Glomerular visceral epithelial cell (primary cell): Measurements from ENCODE around the gene SLC28A1.

Source experiments
- DNase-seq: peaks from one replicate; pipeline ENCODE4 v3.0.0-alpha.2; 2016; ENCODE audit errors: extremely low spot score

The SLC28A1 gene

GRCh38 chr15:84885801-84886200 lies 1.3 kb downstream of the SLC28A1 start:
- no peak for DNase-seq

- DNase-seq: no peak
These were observed 1.9 kb downstream of the SLC28A1 start for GRCh38 chr15:84886211-84886983.

- DNase-seq: no peak
These were observed 2.5 kb downstream of the SLC28A1 start for GRCh38 chr15:84886984-84887299.

GRCh38 chr15:84887938-84888337 lies 3.5 kb downstream of the SLC28A1 start:
- DNase-seq: no peak

DNA sequence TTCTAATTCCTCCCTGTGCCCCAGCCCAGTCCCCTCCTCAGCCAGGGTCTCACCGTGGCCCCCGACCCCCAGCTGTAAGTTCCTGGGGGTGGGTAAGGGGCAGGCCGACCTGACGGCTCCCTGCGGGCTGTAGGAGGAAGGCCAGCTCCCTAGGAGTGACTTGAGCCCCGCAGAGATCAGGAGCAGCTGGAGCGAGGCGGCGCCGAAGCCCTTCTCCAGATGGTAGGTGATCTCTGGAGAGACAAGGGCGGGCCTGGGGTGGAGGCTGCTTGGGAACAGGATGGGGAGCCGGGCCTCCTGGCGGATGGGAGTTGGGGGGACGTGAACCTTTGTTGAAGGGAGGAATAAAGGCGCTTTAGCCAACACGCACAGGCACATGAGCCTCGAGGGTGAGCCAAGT lies 4.2 kb downstream of the SLC28A1 start:
- no peak for DNase-seq

GRCh38 chr15:84889313-84889990 lies 5.0 kb downstream of the SLC28A1 start:
- DNase-seq: no peak

DNA sequence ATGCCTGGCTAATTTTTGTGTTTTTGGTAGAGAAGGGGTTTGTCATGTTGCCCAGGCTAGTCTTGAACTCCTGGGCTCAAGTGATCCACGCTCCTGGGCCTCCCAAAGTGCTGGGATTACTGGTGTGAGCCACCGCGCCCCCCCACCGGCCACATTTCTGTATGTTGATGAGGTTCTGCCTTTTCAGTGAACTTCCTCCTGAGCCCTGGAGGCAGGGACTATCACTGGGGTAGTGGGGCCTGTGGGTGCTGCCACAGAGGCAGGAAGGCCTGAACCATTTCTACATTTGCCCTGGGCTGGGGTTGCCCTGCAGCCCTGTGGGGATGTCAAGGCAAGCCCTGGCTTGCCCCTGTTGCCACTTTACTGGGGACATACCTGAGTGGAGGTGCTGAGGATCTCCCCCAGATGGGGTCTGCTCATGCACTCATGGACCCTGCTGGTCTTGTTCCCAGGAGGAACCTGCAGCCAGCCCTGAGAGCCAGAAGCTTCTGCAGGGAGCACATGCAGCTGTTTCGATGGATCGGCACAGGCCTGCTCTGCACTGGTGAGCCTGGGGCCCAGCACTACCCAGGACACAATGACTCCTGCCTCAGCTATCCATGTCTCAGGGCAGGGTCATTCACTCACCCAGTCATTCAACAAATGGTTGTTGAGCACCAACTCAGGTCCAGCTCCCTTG lies 5.7 kb downstream of the SLC28A1 start:
- DNase-seq: no peak

GRCh38 chr15:84890670-84891162 lies 6.3 kb downstream of the SLC28A1 start:
- no peak for DNase-seq

DNA sequence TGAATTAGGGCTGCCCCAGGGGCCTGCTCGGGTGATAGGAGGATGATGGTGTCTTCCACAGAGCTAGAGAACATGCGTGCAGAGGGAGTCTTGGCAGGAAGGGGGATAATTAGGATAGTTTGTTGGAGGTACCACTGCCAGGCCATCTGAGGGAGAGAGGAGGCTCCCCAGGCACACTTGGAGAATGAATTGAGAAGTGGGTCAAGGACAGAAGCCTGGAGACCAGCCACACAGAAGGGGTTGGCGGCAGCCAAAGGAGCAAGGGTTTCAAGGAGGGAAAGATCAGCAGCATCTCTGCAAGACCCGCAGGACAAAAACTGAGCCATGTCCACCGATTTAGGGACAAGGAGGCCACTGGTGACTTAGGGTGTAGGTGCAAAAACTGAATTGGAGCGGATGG lies 6.9 kb downstream of the SLC28A1 start:
- DNase-seq: no peak

DNA sequence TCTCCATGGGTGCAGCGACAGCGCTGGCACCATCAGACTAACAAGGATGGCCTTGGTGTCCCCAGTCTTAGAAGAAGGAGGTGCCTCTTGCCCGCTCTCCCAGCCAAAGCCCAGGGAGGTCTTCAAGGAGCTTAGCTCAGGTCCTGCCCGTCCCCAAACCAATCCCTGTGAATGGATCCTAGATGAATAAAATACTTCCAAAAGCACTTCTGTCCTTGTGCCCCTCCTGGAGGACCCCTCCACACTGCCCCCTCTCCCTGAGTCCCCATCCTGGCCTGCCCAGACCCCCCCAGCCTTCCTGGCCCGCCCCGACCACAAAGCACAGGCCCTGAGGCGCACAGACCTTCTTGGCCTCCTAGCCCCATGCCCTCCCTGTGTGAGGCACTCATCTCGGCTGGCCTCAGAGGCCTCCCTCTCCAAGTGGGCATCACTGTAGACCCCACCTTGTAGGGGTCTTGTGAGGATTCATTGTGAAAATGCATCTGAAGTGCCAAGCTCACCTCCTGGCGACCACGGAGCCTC lies 8.4 kb downstream of the SLC28A1 start:
- no peak for DNase-seq

DNA sequence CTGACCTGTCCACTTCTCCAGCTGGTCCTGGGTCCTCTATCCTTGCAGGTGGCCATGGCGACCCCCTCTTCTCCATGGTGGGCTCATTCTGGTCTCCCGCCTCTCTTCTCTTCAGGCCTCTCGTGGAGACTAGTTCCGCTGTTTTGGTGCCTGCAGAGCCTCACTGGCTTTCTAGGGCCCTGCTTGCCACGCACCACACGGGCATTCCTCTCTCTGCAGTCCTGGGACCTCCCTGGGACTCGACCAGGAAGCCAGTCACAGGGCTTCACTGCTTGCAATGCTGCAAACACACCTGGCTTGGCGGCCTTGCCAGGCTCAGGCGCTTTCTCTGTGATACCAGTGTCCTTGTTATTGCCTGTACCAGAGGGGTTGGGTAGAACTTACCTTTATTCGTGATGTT lies 9.1 kb downstream of the SLC28A1 start:
- no peak for DNase-seq

DNA sequence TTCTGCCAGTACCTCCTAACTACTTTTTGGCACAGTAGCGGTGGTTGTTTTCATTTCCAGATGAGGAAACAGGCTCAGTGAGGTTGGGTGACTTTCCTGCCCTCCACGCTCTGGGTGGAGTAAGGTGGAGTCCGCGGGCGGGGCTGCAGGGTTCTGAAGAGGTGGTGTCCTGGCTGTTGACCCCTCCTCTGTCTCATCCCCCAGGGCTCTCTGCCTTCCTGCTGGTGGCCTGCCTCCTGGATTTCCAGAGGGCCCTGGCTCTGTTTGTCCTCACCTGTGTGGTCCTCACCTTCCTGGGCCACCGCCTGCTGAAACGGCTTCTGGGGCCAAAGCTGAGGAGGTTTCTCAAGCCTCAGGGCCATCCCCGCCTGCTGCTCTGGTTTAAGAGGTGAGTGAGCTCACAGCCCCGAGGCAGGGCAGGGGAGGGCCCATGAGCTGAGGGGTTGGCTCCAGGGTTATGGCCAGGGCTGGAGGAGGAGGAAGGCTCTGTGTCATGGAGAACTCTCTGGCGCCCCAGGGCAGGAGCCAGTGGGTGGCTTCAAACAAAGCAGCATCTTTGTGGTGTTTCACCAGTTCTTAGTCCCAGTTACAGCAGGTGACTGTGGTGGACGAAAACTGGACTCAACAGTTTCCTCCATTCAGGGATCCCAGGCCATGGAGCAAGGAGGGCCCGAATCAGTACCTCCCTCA lies 10.4 kb downstream of the SLC28A1 start:
- no peak for DNase-seq

DNA sequence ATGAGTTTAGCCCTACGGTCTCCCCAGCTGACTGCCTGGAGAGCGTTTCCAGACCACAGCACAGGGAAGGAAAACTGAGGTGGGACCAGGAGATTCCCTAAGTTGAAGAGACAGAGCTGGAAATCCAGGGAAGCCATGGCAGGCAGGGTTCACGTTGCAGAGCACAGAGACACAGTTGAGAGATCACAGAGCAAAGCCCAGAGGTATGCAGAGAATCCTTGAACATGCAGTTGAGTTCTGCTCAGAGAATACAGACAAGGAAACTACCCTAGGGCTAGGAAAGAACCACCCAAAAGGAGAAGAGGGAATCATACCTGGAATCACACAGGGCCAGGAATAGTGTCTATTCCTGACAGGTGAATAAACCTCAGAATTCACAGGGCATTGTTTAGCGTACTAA lies 14.3 kb downstream of the SLC28A1 start:
- DNase-seq: no peak

- DNase-seq: no peak
These were observed 15.3 kb downstream of the SLC28A1 start for GRCh38 chr15:84899750-84900149.

GRCh38 chr15:84901540-84901939 lies 17.1 kb downstream of the SLC28A1 start:
- no peak for DNase-seq

DNA sequence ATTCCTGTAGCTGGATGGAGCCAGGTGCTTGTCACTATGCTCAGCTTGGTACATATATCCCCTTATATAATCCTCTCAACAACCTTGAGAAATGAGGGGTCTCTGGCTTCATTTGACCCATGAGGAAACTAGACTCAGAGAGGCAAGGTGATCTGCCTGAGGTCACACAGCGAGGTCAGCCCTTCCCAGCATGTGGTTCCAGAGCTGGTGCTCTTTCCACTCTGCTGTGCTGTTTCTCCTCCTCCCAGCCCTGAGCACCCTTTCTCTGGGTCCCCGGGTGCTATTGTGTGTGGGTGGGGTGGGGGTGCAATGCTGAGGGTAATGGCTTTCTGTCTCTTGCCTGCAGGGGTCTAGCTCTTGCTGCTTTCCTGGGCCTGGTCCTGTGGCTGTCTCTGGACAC lies 19.3 kb downstream of the SLC28A1 start:
- no peak for DNase-seq

DNA sequence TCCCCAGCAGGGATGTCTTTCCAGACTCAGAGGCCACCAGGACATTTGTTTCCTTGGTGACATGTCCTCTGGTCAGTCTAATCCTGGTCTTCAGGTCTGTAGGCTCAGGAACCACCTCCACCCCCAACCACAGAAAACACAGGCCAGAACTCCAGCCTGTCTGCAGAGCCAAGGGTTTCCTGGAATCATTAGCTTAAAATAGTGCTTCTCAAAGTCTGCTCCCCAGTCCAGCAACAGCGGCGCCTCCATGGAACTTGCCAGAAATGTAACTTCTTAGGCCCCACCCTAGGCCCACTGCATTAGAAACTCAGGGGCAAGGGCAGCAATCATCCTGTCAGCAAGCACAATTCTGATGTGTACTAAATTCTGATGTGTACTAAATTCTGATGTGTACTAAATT lies 20.0 kb downstream of the SLC28A1 start:
- DNase-seq: no peak

GRCh38 chr15:84905016-84905916 lies 20.8 kb downstream of the SLC28A1 start:
- no peak for DNase-seq

GRCh38 chr15:84907731-84908130 lies 23.3 kb downstream of the SLC28A1 start:
- no peak for DNase-seq

- DNase-seq: no peak
These were observed 24.1 kb downstream of the SLC28A1 start for GRCh38 chr15:84908564-84908963.

DNA sequence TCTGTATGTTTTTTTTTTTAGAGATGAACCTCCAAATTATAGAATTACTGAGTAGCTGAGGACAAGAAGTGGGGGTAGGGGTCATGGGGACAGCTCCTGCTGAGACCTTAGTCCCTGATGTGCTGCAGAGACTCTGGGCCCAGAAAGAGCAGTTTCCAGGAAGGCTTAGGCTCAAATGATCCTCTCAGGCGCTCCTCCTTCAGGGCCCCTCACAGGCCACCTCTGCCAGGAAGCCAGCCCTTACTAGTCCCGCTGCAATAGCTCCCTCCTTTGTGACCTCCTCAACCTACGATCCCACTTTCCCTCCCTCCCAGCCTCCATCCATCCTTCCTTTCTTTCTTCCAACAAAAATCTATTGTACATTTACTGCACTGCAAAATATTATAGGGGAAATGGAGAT lies 24.6 kb downstream of the SLC28A1 start:
- no peak for DNase-seq
